ENCODE results near the gene TSSK2.
"Not testable (repeated sequence)": the region's sequence is repeated elsewhere in the genome, so short reads cannot be mapped to it uniquely, and the experiment has no call there.

TSSK2 gene

GRCh38 chr22:19130959-19131684, at the start of gene TSSK2:
TSS of gene TSSK2 (plus strand) at chr22:19131308. CDS start at chr22:19131400, 92 bp downstream.
- DNase-seq, result no peak

GRCh38 chr22:19081351-19081750, 49.8 kb upstream of the TSSK2 start:
- no peak for DNase-seq

- DNase-seq, result no peak
Measured at GRCh38 chr22:19082101-19082500, 49.0 kb upstream of the TSSK2 start.

- no peak for DNase-seq
Measured at GRCh38 chr22:19082793-19083192, 48.3 kb upstream of the TSSK2 start.

GRCh38 chr22:19084126-19084525, 47.0 kb upstream of the TSSK2 start:
- DNase-seq, result not testable (repeated sequence)

- not testable (repeated sequence) for DNase-seq
Measured at GRCh38 chr22:19084586-19084985, 46.5 kb upstream of the TSSK2 start.

- DNase-seq, result no peak
Measured at GRCh38 chr22:19085233-19085718, 45.8 kb upstream of the TSSK2 start.

- no peak for DNase-seq
Measured at GRCh38 chr22:19086417-19086816, 44.7 kb upstream of the TSSK2 start.

- no peak for DNase-seq
Measured at GRCh38 chr22:19086896-19087295, 44.2 kb upstream of the TSSK2 start.

GRCh38 chr22:19088866-19089595, 42.1 kb upstream of the TSSK2 start:
- no peak for DNase-seq

- no peak for DNase-seq
Measured at GRCh38 chr22:19090183-19090582, 40.9 kb upstream of the TSSK2 start.

GRCh38 chr22:19090586-19091127, 40.5 kb upstream of the TSSK2 start:
- DNase-seq, result no peak

- no peak for DNase-seq
Measured at GRCh38 chr22:19092725-19093124, 38.4 kb upstream of the TSSK2 start.

- no peak for DNase-seq
Measured at GRCh38 chr22:19094393-19094997, 36.6 kb upstream of the TSSK2 start.

- DNase-seq, result no peak
Measured at GRCh38 chr22:19096555-19096954, 34.6 kb upstream of the TSSK2 start.

GRCh38 chr22:19097518-19097917, 33.6 kb upstream of the TSSK2 start:
- DNase-seq, result no peak

GRCh38 chr22:19098157-19098556, 33.0 kb upstream of the TSSK2 start:
- DNase-seq, result no peak

- no peak for DNase-seq
Measured at GRCh38 chr22:19103880-19104821, 27.0 kb upstream of the TSSK2 start.

- DNase-seq, result no peak
Measured at GRCh38 chr22:19105456-19105855, 25.7 kb upstream of the TSSK2 start.

- peak; percentile 63 for DNase-seq
Measured at GRCh38 chr22:19105867-19106802, 25.0 kb upstream of the TSSK2 start.
